AG09309 (cell line): ENCODE data around the gene SCNN1B.

Experiments
- DNase-seq: peaks from one replicate; pipeline ENCODE4 v3.0.0-alpha.2; 2010; ENCODE audit warnings: low read depth
- H3K4me3 ChIP-seq: 2 replicates; pipeline ENCODE4 v1.5.1; 2011; ENCODE audit warnings: mild to moderate bottlenecking, low read depth, low read length, moderate library complexity; ENCODE audit not compliant: control insufficient read depth
- CTCF ChIP-seq: IDR thresholded peaks from 2 replicates; pipeline ENCODE4 v1.5.1; 2011; ENCODE audit warnings: mild to moderate bottlenecking, low read depth, low read length, inconsistent platforms; ENCODE audit not compliant: insufficient read depth, control insufficient read depth; ENCODE audit errors: missing control alignments

Gene SCNN1B

GRCh38 chr16:23369416-23369815 lies 67.3 kb downstream of the SCNN1B start:
- no peak for TF ChIP-seq CTCF
- DNase-seq, result no peak

GRCh38 chr16:23371368-23371767 lies 69.3 kb downstream of the SCNN1B start:
- TF ChIP-seq CTCF, result no peak
- DNase-seq, result no peak
- H3K4me3 ChIP-seq, result no peak overlapping the region

More at GRCh38 chr16:23369416-23369815, 67.3 kb downstream of the SCNN1B start:
- no peak overlapping the region for H3K4me3 ChIP-seq

GRCh38 chr16:23373436-23374219 lies 71.5 kb downstream of the SCNN1B start:
- no peak for TF ChIP-seq CTCF
- DNase-seq, result no peak
- H3K4me3 ChIP-seq, result no peak overlapping the region

GRCh38 chr16:23374721-23375510 lies 72.8 kb downstream of the SCNN1B start:
- TF ChIP-seq CTCF, result no peak
- no peak for DNase-seq
- H3K4me3 ChIP-seq, result no peak overlapping the region

- H3K4me3 ChIP-seq, result no peak overlapping the region
- no peak for TF ChIP-seq CTCF
- no peak for DNase-seq
Measured at GRCh38 chr16:23375643-23376042, 73.5 kb downstream of the SCNN1B start.

GRCh38 chr16:23377071-23377931 lies 75.2 kb downstream of the SCNN1B start:
- no peak for TF ChIP-seq CTCF
- no peak for DNase-seq
- H3K4me3 ChIP-seq, result no peak overlapping the region
